Spleen (tissue), 11 donors: ENCODE results near the gene ADCY4. TPM values are rescaled to one million over a fixed set of nuclear protein-coding genes. Genes with fewer than 3 reads are reported as not detected.

ENCODE experiments used
- DNase-seq: peaks from one replicate; pipeline ENCODE4 v3.0.0-alpha.2; 2020
- H3K27ac ChIP-seq, 8 donors: fragments of 200-600 bp; sonication (generic) in 7 of 8; 1 replicate in 4 of 8; 2 replicates in 4 of 8; pipeline versions ENCODE4 v1.5.0 to v1.8.0; 2016 to 2021; ENCODE audit warnings: inconsistent platforms in 4 of 8, mild to moderate bottlenecking in 4 of 8, moderate library complexity in 1 of 8
- H3K27me3 ChIP-seq, 7 donors: fragments of 200-600 bp; sonication (generic) in 6 of 7; replicated peaks in 1 of 7; 1 replicate in 4 of 7; 2 replicates in 3 of 7; pipeline versions ENCODE4 v1.5.0 to v1.8.0; 2016 to 2021; ENCODE audit warnings: inconsistent platforms in 3 of 7, mild to moderate bottlenecking in 1 of 7
- H3K36me3 ChIP-seq, 6 donors: fragments of 200-600 bp; sonication (generic) in 5 of 6; 1 replicate in 4 of 6; 2 replicates in 2 of 6; pipeline versions ENCODE4 v1.5.0 to v1.8.0; 2016 to 2021; ENCODE audit warnings: inconsistent platforms in 2 of 6
- H3K4me1 ChIP-seq, 6 donors: fragments of 200-600 bp; sonication (generic) in 5 of 6; 1 replicate in 3 of 6; 2 replicates in 3 of 6; pipeline versions ENCODE4 v1.5.0 to v1.8.0; 2016 to 2021; ENCODE audit warnings: inconsistent platforms in 3 of 6
- H3K4me3 ChIP-seq, 8 donors: fragments of 200-600 bp; sonication (generic) in 7 of 8; 1 replicate in 4 of 8; 2 replicates in 4 of 8; pipeline versions ENCODE4 v1.5.0 to v1.8.0; 2016 to 2021; ENCODE audit warnings: inconsistent platforms in 4 of 8, mild to moderate bottlenecking in 4 of 8, moderate library complexity in 2 of 8
- H3K9me3 ChIP-seq, 8 donors: fragments of 200-600 bp; sonication (generic) in 7 of 8; 1 replicate in 4 of 8; 2 replicates in 4 of 8; pipeline versions ENCODE4 v1.5.0 to v1.8.0; 2016 to 2021; ENCODE audit warnings: inconsistent platforms in 4 of 8
- POLR2A ChIP-seq, 3 donors: fragments of 450-650 bp; IDR thresholded peaks; one replicate each; pipeline ENCODE4 v1.5.1; 2017; ENCODE audit warnings: antibody characterized with exemption in 3 of 3, mild to moderate bottlenecking in 1 of 3
- POLR2AphosphoS5 ChIP-seq, 3 donors: sonication (generic); formaldehyde crosslinking; IDR thresholded peaks; one replicate each; pipeline ENCODE4 v1.5.1; 2017; ENCODE audit warnings: antibody characterized with exemption in 3 of 3
- WGBS, 5 donors: extraction: QIAGEN DNeasy Blood & Tissue Kit in 3 of 5; methylation state at CpG; one replicate each; pipeline versions ENCODE4 v1.1.5 to v1.1.7; 2013 to 2018; 5-methylcytosine and 5-hydroxymethylcytosine counted together
- intact Hi-C: fragments of 100-400 bp; cut with DNase I; formaldehyde crosslinking; loops from one replicate; pipeline ENCODE4 v1.15.0; 2023; ENCODE audit warnings: low total_unique reads
- polyA plus RNA-seq, 3 donors: library from polyadenylated mRNA; stranded (reverse); fragments of 200-250 nt; gene quantifications; one replicate each; pipeline ENCODE4 v1.2.1, GENCODE V29; 2013
- total RNA-seq, 7 donors: library from RNA; depleted of rRNA in 3 of 7; stranded (reverse); fragments of >200 nt in 3 of 7; fragmentation: NEBNext Ultra II Directional in 4 of 7; extraction: Animal tissue kit (Norgen Biotek cat#: 25700) in 4 of 7; gene quantifications; one replicate each; pipeline versions ENCODE4 v1.1.0 to v1.2.1, GENCODE V29; 2016 to 2021
- TF ChIP-seq, protein P1 (sequence below), 11 experiments: fragments of 200-600 bp in 7 of 11; fragments of 450-650 bp in 4 of 11; sonication (generic) in 4 of 11; IDR thresholded peaks in 8 of 11; conservative IDR thresholded peaks in 3 of 11; 1 replicate in 7 of 11; 2 replicates in 4 of 11; pipeline versions ENCODE4 v1.4.0 to v1.8.0; 2016 to 2021; ENCODE audit warnings: antibody characterized with exemption in 11 of 11, inconsistent platforms in 4 of 11, mild to moderate bottlenecking in 1 of 11
- donor health status: healthy with polysubstance abuse.
- donor health status: DM: no; HTN: no; CAD: no; lungs with moderate emphysema.
- donor health status: DM: no; HTN: no; CAD: no.
- donor health status: Bipolar disorder and iron deficiency.
- donor health status: healthy.
- donor health status: DM: no; HTN: no; CAD: no.
- donor health status: DM: yes; HTN: yes; CAD: no.

ADCY4 gene
- total and polyA plus RNA-seq, 10 donors = 13.0 to 114 (median 56.7) TPM

DNA sequence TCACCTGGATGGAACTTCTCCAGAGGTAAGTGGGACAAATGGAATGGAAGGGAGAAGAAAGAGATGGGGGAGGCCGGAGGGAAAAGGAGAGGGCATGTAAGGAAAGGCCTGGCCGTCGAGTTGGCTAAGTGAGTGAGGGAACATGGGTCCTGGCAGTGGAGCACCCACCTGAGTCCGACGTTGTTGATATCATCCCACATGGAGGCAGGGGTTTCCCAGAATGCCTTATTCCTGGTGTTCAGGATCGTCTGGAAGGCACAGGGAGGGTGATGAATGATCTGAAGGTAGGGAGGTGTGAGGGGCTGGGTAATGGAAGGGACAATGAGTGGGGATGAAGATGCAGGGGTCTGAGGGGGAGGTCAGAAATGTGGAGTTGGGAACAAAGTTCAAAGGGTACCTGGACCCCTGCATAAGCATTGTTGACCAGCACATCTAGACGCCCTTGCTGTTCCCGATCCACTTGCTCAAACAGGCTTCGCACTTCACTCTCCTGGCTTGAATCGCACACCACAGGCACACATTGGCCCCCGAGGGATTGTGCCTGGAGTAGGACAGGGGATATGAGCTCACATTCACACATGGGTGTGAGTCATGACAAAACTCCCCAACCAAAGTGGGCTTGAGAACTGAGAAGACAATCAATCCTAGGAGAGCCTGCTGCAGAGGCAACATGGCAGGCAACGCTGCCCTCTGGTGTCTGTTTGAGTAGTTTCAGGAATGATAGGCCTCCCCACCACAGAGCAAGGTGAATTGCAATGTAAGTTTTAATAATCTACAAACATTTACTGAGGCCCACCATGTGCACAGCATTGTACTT lies 38.3 kb downstream of the ADCY4 start:
- Histone ChIP-seq H3K27ac (peak overlapping the region in 7 of 8 donors; percentile 0 to 62 (median 41)), H3K4me3 (no peak overlapping the region), H3K36me3 (peaks cover 3 to 60% (median 34%) of the 10 kb centered on the region in 6 donors), H3K4me1 (peaks cover 31 to 57% (median 51%) of the 10 kb centered on the region in 6 donors), H3K27me3 (no peaks in the 10 kb centered on the region), H3K9me3 (no peaks in the 10 kb centered on the region)
- no peak for TF ChIP-seq POLR2A (IDR thresholded peaks at IDR 0.05)
- TF ChIP-seq, protein P1, sequence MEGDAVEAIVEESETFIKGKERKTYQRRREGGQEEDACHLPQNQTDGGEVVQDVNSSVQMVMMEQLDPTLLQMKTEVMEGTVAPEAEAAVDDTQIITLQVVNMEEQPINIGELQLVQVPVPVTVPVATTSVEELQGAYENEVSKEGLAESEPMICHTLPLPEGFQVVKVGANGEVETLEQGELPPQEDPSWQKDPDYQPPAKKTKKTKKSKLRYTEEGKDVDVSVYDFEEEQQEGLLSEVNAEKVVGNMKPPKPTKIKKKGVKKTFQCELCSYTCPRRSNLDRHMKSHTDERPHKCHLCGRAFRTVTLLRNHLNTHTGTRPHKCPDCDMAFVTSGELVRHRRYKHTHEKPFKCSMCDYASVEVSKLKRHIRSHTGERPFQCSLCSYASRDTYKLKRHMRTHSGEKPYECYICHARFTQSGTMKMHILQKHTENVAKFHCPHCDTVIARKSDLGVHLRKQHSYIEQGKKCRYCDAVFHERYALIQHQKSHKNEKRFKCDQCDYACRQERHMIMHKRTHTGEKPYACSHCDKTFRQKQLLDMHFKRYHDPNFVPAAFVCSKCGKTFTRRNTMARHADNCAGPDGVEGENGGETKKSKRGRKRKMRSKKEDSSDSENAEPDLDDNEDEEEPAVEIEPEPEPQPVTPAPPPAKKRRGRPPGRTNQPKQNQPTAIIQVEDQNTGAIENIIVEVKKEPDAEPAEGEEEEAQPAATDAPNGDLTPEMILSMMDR (IDR thresholded peaks at IDR 0.05 in 8 of 11, conservative IDR thresholded peaks at IDR 0.05 in 3 of 11) = peak; percentile 58 to 91 (median 80)
- peak in 2 of 3 donors; percentile 25 to 64 for TF ChIP-seq POLR2AphosphoS5 (IDR thresholded peaks at IDR 0.05)
- 67 to 74% (median 69%) methylated on average over 12 of the region's 12 CpGs for WGBS, 5 donors
- peak; percentile 88 for DNase-seq
- intact Hi-C loops = no loop called here

DNA sequence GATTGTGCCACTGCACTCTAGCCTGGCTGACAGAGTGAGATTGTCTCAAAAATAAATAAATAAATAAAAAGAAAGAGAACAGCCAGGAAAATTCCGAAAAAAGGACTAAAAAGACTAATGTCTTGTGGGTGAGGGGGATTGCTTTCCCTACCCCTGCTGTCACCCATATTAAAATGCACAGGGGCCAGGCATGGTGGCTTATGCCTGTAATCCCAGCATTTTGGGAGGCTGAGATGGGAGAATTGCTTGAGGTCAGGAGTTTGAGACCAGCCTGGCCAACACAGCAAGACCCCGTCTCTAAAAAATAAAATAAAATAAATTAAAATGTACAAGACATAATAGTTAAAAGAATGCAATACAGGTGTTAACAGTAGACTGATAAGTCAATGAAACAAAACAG lies 41.3 kb downstream of the ADCY4 start:
- H3K4me1 ChIP-seq = peaks cover 17 to 42% (median 24%) of the 10 kb centered on the region in 6 donors
- H3K9me3 ChIP-seq = no peaks in the 10 kb centered on the region
- intact Hi-C loops = no loop called here
- peaks cover 3 to 82% (median 57%) of the 10 kb centered on the region in 6 donors for H3K36me3 ChIP-seq
- no peaks in the 10 kb centered on the region for H3K27me3 ChIP-seq
- TF ChIP-seq, protein P1 (IDR thresholded peaks at IDR 0.05 in 8 of 11, conservative IDR thresholded peaks at IDR 0.05 in 3 of 11) = no peak
- TF ChIP-seq POLR2A (IDR thresholded peaks at IDR 0.05) (no peak), POLR2AphosphoS5 (IDR thresholded peaks at IDR 0.05) (no peak)
- no peak overlapping the region for H3K4me3 ChIP-seq
- no peak for DNase-seq
- WGBS, 5 donors = 92 to 100% (median 97%) methylated on average over 2 of the region's 2 CpGs
- H3K27ac ChIP-seq = no peak overlapping the region

DNA sequence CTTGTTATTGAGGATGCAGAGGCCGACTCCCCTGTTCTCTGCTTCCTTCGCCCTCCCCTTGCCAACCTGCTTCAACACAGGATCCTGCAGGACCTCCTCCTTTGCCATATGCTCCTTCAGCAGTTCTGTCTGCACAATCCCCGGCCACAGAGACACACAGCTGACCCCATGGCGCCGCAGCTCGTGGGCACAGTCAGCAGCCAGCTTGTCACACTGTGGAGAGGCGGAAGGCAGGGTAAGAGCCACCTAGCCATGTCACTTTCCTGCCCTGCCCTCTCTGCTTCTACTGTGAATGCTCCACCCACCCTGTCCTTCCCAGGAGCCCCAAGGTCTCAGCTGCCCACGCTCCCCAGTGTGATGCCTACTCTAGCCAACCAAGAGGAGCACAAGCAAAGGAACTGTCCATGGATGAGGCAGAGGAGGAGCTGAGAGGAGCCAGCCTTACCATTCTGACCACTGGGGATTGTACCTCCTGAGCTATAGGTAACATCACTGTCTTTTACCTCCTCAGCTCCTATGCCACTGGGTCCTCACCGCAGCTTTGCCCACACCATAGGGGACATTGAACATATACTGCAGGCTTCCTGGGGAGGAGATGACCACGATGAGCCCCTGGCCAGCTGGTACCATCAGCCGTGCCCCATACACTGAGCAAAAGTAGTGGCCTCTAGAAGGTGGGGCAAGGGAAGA lies 42.6 kb downstream of the ADCY4 start:
- intact Hi-C loops = no loop called here
- DNase-seq = no peak

More for the DNA sequence above, 42.6 kb downstream of the ADCY4 start:
- TF ChIP-seq, protein P1 (IDR thresholded peaks at IDR 0.05 in 8 of 11, conservative IDR thresholded peaks at IDR 0.05 in 3 of 11) = no peak
- TF ChIP-seq POLR2A (IDR thresholded peaks at IDR 0.05) (no peak), POLR2AphosphoS5 (IDR thresholded peaks at IDR 0.05) (peak in 2 of 3 donors; percentile 34 to 41)
- Histone ChIP-seq H3K36me3 (peaks cover 3 to 82% (median 57%) of the 10 kb centered on the region in 6 donors), H3K4me3 (no peak overlapping the region), H3K27me3 (no peaks in the 10 kb centered on the region), H3K27ac (peak overlapping the region in 1 of 8 donors; percentile 17), H3K4me1 (peaks cover 9 to 29% (median 14%) of the 10 kb centered on the region in 6 donors), H3K9me3 (no peaks in the 10 kb centered on the region)
- WGBS, 5 donors = 78 to 92% (median 88%) methylated on average over 11 of the region's 11 CpGs
